ENCODE measurements around the gene PSMD1. TPM values are rescaled to one million over a fixed set of nuclear protein-coding genes. Genes with fewer than 3 reads are reported as not detected.

PSMD1 gene
- total and polyA plus RNA-seq, 2 of the 8 experiments (the other 6 are each of a cell fraction or from before 2014, with no cell fraction given): 179 to 272 TPM

DNA sequence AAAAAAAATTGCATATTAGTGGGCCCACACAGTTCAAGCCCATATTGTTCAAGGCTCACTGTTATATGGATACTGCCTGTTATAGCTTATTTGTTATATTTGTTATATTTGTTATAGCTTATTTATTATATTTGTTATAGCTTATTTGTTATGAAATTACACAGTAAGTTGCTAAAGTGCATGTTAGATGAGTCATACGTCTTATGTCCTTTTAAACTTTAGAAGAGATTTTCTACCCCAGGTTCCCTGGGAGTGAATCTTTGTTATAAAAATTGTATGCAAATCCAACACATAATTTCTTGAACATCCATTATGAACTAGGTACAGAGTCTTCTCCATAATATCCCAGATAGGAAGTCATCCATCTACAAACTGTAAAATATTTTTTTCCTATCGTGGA lies 46.1 kb downstream of the PSMD1 start (continued):
- TF ChIP-seq BRCA1 (IDR thresholded peaks at IDR 0.05; ENCODE audit: low read depth, low read length): no peak
- no peak for TF ChIP-seq GTF2F1 (IDR thresholded peaks at IDR 0.05; ENCODE audit: borderline replicate concordance, low read depth, low read length)
- TF ChIP-seq CHD1 (IDR thresholded peaks at IDR 0.05; ENCODE audit: low read depth, low read length): no peak
